Measurements from ENCODE around the gene BBS9.
"Not testable (repeated sequence)": the region's sequence is repeated elsewhere in the genome, so short reads cannot be mapped to it uniquely, and the experiment has no call there.

Gene BBS9

GRCh38 chr7:33511778-33512177, 382.4 kb downstream of the BBS9 start:
- DNase-seq = no peak

GRCh38 chr7:33516568-33516967, 387.2 kb downstream of the BBS9 start:
- DNase-seq = no peak

GRCh38 chr7:33517191-33517590, 387.8 kb downstream of the BBS9 start:
- DNase-seq = no peak

- not testable (repeated sequence) for DNase-seq
These were observed 397.6 kb downstream of the BBS9 start for GRCh38 chr7:33527008-33527407.

GRCh38 chr7:33527613-33528012, 398.2 kb downstream of the BBS9 start:
- DNase-seq = not testable (repeated sequence)

- DNase-seq = no peak
These were observed 399.7 kb downstream of the BBS9 start for GRCh38 chr7:33529070-33529469.

- no peak for DNase-seq
These were observed 401.3 kb downstream of the BBS9 start for GRCh38 chr7:33530664-33531063.

GRCh38 chr7:33531888-33532287, 402.5 kb downstream of the BBS9 start:
- DNase-seq = no peak

GRCh38 chr7:33534833-33535232, 405.5 kb downstream of the BBS9 start:
- no peak for DNase-seq

- no peak for DNase-seq
These were observed 406.6 kb downstream of the BBS9 start for GRCh38 chr7:33535989-33536388.

- DNase-seq = no peak
These were observed 407.2 kb downstream of the BBS9 start for GRCh38 chr7:33536398-33537103.

- DNase-seq = no peak
These were observed 407.7 kb downstream of the BBS9 start for GRCh38 chr7:33537104-33537477.

GRCh38 chr7:33539198-33539597, 409.8 kb downstream of the BBS9 start:
- DNase-seq = no peak

- no peak for DNase-seq
These were observed 410.5 kb downstream of the BBS9 start for GRCh38 chr7:33539659-33540400.

- DNase-seq = no peak
These were observed 418.5 kb downstream of the BBS9 start for GRCh38 chr7:33547880-33548279.

- no peak for DNase-seq
These were observed 421.0 kb downstream of the BBS9 start for GRCh38 chr7:33550363-33550762.

GRCh38 chr7:33550979-33551378, 421.6 kb downstream of the BBS9 start:
- DNase-seq = no peak

GRCh38 chr7:33554046-33554445, 424.7 kb downstream of the BBS9 start:
- DNase-seq = no peak

- DNase-seq = no peak
These were observed 425.2 kb downstream of the BBS9 start for GRCh38 chr7:33554576-33554975.

GRCh38 chr7:33556472-33556871, 427.1 kb downstream of the BBS9 start:
- no peak for DNase-seq

- DNase-seq = no peak
These were observed 429.4 kb downstream of the BBS9 start for GRCh38 chr7:33558549-33559323.

GRCh38 chr7:33559324-33559710, 430.0 kb downstream of the BBS9 start:
- no peak for DNase-seq

GRCh38 chr7:33562996-33563395, 433.6 kb downstream of the BBS9 start:
- no peak for DNase-seq

- peak; percentile 32 for DNase-seq
These were observed 434.3 kb downstream of the BBS9 start for GRCh38 chr7:33563651-33564050.
